Measurements from ENCODE around the gene INSYN2B. TPM values are rescaled to one million over a fixed set of nuclear protein-coding genes. Genes with fewer than 3 reads are reported as not detected.

INSYN2B gene
- total RNA-seq, 1 donor from 2014 or later, result not detected

GRCh38 chr5:169921949-169922348 is 58.3 kb downstream of the INSYN2B start:
- Histone ChIP-seq H3K4me3 (no peak overlapping the region), H3K9me3 (no peaks in the 10 kb centered on the region), H3K27me3 (ENCODE audit: low read depth) (no peaks in the 10 kb centered on the region), H3K27ac (no peak overlapping the region), H3K36me3 (no peaks in the 10 kb centered on the region), H3K4me1 (no peaks in the 10 kb centered on the region)
- no peak for TF ChIP-seq CTCF (IDR thresholded peaks at IDR 0.05)
- ATAC-seq (no peak), DNase-seq (no peak)
- intact Hi-C loops (cut with DNase I), result no loop called here

- no peak for ATAC-seq
- no peak for DNase-seq
- Histone ChIP-seq H3K27me3 (ENCODE audit: low read depth) (no peaks in the 10 kb centered on the region), H3K4me3 (no peak overlapping the region), H3K27ac (no peak overlapping the region), H3K4me1 (no peaks in the 10 kb centered on the region), H3K9me3 (no peaks in the 10 kb centered on the region), H3K36me3 (no peaks in the 10 kb centered on the region)
- TF ChIP-seq CTCF (IDR thresholded peaks at IDR 0.05), result no peak
- intact Hi-C loops (cut with DNase I), result no loop called here
Observed at GRCh38 chr5:169921384-169921783, 58.9 kb downstream of the INSYN2B start.

GRCh38 chr5:169920474-169920873 is 59.8 kb downstream of the INSYN2B start:
- no peaks in the 10 kb centered on the region for H3K36me3 ChIP-seq
- intact Hi-C loops (cut with DNase I), result no loop called here
- no peak for ATAC-seq
- TF ChIP-seq CTCF (IDR thresholded peaks at IDR 0.05), result no peak
- H3K9me3 ChIP-seq, result no peaks in the 10 kb centered on the region
- no peak overlapping the region for H3K4me3 ChIP-seq
- no peak overlapping the region for H3K27ac ChIP-seq
- no peak for DNase-seq
- H3K4me1 ChIP-seq, result no peaks in the 10 kb centered on the region
- no peaks in the 10 kb centered on the region for H3K27me3 ChIP-seq (ENCODE audit: low read depth)

GRCh38 chr5:169918228-169918627 is 62.1 kb downstream of the INSYN2B start:
- TF ChIP-seq CTCF (IDR thresholded peaks at IDR 0.05), result no peak
- no peaks in the 10 kb centered on the region for H3K36me3 ChIP-seq
- no peak overlapping the region for H3K4me3 ChIP-seq
- no peaks in the 10 kb centered on the region for H3K27me3 ChIP-seq (ENCODE audit: low read depth)
- intact Hi-C loops (cut with DNase I), result no loop called here
- no peaks in the 10 kb centered on the region for H3K9me3 ChIP-seq
- no peak overlapping the region for H3K27ac ChIP-seq
- ATAC-seq, result no peak
- DNase-seq, result no peak
- H3K4me1 ChIP-seq, result no peaks in the 10 kb centered on the region

GRCh38 chr5:169917500-169917899 is 62.8 kb downstream of the INSYN2B start:
- ATAC-seq (no peak), DNase-seq (no peak)
- Histone ChIP-seq H3K27ac (no peak overlapping the region), H3K27me3 (ENCODE audit: low read depth) (no peaks in the 10 kb centered on the region), H3K36me3 (no peaks in the 10 kb centered on the region), H3K4me3 (no peak overlapping the region), H3K4me1 (no peaks in the 10 kb centered on the region), H3K9me3 (no peaks in the 10 kb centered on the region)
- TF ChIP-seq CTCF (IDR thresholded peaks at IDR 0.05), result no peak
- intact Hi-C loops (cut with DNase I), result no loop called here

GRCh38 chr5:169914766-169915165 is 65.5 kb downstream of the INSYN2B start:
- intact Hi-C loops (cut with DNase I), result no loop called here
- ATAC-seq, result peak in 1 of 2 donors; percentile 51
- no peak for DNase-seq
- H3K27me3 ChIP-seq (ENCODE audit: low read depth), result no peaks in the 10 kb centered on the region
- no peaks in the 10 kb centered on the region for H3K9me3 ChIP-seq
- H3K4me1 ChIP-seq, result no peaks in the 10 kb centered on the region
- no peak overlapping the region for H3K4me3 ChIP-seq
- no peak for TF ChIP-seq CTCF (IDR thresholded peaks at IDR 0.05)
- no peak overlapping the region for H3K27ac ChIP-seq
- H3K36me3 ChIP-seq, result no peaks in the 10 kb centered on the region
